T47D (cell line): ENCODE measurements around the gene AJAP1.

Experiments used
- DNase-seq, 2 experiments: peaks; one replicate each; pipeline versions ENCODE4 v3.0.0 to v3.0.0-alpha.2; 2011 to 2012; ENCODE audit warnings: low read depth in 1 of 2, low spot score in 1 of 2
- JUND ChIP-seq: IDR thresholded peaks from 2 replicates; pipeline ENCODE4 v1.6.1; 2012; ENCODE audit warnings: low read depth
- in situ Hi-C: cut with HindIII; loops from 2 replicates; pipeline ENCODE4 v1.10.0; 2016; ENCODE audit warnings: low sequenced_read_pairs, low pct_unique_long_range_greater_than_20kb

AJAP1 gene

DNA sequence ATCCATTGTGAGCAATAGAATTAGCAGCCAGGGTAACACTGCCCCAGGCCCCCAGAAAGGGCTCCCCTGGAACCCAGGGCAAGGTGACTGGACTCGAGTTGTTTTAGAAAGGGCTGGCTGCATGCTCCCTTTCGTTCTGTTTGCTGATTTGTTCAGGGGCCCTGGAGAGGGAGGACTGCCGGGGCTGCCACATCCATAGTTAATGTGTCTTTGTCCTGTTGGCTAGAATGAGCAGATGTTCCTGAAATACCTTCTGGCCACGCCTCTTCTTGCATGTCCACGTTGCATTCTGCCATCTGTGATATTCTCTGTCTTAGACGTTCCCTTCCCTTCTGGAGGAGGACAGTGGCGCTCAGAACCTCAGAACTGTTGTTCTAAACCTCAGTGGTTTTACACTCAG, 118.8 kb downstream of the AJAP1 start:
- no peak for DNase-seq
- in situ Hi-C loops: no loop called here
- TF ChIP-seq JUND: no peak

DNA sequence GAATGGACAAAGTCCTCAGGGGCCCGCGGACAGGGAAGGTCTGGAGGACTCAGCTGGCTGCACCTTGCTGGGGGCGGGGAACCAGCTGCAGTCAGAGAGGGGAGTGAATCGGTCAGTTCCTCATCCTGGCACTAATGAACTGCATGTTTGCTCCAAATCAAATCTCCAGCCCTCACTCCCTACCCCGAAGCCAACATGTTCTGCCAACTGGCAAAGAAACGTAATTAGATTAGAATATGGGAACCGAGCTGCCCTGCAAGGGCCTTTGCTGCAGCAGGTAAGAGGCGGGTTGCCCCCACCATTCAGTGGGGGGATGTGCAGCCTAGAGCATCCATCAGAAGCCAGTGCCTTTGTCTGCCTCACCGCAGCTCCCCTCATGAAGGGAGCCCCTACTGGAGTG, 121.1 kb downstream of the AJAP1 start:
- DNase-seq: no peak
- in situ Hi-C loops: no loop called here
- no peak for TF ChIP-seq JUND

DNA sequence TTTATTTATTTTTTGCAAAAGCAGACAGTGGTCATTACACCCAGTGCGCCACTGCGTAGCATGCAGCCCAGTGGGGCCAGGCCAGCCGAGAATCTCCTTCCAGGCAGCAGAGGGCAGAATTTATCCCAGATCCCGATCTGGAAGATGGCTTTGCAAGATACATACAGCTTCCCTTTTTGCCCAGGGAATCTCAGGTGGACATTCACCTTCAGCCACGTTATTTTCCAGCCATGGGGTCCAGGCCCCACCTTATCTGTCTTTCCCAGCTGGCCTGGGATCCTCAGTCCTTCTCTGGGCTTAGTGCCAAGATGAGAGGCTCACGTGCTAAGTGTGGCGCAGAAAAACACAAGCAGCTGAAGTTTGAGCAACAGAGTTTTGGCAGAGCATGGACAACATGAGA, 123.6 kb downstream of the AJAP1 start:
- in situ Hi-C loops: no loop called here
- no peak for TF ChIP-seq JUND
- DNase-seq: peak in 1 of 2 experiments; percentile 16

DNA sequence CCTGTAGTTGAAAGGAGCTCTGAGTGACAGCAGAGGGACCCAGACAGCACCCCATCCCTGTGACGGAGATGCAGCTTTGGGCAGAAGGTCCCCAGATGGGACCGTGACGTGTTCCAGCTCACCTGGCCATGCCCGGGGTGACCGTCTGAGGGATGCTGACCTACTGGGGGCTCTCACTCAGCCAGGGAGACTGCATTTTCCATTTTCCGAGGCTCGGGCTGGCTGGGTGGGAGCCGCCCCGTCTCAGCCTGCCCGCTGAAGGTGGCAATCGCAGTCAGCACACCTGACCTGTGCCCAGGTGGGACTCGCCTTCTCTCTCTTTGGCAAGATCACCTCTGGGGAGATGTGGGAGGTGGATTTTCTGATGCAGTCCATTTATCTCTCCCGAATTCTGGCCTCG, 127.2 kb downstream of the AJAP1 start:
- no peak for TF ChIP-seq JUND
- in situ Hi-C loops: no loop called here
- DNase-seq: no peak

DNA sequence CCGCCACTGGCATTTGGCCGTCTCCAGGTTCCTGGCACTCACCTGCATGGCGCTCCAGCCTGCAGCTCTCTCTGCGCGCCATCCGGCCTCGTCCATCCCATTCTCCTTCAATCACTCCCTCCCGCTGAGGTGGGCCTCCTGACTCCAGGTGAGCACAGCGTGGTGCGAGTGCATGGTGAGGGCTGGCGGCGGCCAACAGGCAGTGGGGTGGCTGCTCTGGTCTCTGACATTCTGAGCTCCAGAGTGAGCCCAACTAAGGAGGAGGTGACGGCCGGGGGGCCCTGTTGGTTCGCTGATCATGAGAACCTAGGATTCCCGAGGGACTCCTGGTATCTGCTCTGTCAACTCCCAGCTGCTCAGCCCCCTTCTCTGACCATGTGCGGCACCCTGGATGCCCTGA, 130.4 kb downstream of the AJAP1 start:
- in situ Hi-C loops: no loop called here
- DNase-seq: no peak
- no peak for TF ChIP-seq JUND

DNA sequence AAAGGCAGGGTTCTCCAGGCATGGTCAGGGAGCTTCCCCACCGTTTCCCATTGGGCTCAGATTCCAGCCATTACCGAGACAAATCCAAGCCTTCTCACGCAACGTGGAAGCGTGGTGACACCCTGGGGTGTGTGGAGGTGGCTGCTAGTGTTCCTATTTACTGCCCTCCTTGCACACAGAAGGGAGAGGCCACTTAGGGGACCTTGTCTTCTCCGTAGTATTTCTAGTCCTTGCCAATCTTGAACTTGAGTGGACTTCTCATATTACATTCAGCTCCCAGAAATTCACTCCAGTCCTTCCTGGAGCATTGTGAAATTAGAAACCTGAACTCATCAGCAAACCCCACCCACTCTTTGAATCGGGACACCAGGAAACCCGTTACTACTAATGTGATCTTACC, 131.6 kb downstream of the AJAP1 start:
- TF ChIP-seq JUND: no peak
- no peak for DNase-seq
- in situ Hi-C loops: no loop called here

DNA sequence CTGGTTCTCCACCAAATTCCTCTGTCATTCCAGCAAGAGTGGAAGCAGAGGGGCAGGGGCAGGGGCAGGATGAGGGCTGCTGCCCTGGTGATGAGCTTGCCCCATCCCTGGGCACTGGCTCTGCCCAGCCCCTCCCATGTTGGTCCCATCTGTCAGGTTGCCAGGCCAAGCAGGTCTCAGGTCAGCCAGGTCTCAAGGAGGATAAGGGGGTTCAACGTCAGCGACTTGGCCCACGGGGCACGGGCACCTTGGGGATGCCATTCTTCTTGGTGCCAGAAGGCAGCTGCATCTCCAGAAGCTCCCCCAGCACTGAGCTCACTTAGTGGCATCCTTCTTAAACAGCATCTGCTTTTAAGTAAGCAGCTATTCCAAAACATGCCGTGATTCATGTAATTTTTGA, 133.1 kb downstream of the AJAP1 start:
- no peak for TF ChIP-seq JUND
- in situ Hi-C loops: no loop called here
- DNase-seq: no peak

DNA sequence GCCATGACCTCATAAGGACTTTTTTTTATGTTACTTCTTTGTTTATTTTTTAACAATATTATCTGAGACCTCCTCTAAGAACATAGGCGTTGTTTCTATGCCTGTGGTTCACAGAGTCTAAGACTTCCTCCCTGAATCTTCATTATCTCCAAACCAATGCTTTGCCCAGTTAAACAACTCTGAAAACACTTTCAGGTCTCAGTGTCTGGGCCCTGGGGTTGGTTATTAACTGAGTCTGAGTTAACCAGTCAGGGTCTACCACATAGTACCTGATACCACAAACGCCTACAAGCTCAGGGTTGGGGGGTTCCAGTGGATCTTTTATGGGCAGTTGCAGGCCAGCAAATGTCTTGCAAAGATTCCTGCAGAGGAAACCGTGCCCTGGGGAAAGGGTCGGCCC, 138.2 kb downstream of the AJAP1 start:
- no peak for DNase-seq
- in situ Hi-C loops: no loop called here
- no peak for TF ChIP-seq JUND

DNA sequence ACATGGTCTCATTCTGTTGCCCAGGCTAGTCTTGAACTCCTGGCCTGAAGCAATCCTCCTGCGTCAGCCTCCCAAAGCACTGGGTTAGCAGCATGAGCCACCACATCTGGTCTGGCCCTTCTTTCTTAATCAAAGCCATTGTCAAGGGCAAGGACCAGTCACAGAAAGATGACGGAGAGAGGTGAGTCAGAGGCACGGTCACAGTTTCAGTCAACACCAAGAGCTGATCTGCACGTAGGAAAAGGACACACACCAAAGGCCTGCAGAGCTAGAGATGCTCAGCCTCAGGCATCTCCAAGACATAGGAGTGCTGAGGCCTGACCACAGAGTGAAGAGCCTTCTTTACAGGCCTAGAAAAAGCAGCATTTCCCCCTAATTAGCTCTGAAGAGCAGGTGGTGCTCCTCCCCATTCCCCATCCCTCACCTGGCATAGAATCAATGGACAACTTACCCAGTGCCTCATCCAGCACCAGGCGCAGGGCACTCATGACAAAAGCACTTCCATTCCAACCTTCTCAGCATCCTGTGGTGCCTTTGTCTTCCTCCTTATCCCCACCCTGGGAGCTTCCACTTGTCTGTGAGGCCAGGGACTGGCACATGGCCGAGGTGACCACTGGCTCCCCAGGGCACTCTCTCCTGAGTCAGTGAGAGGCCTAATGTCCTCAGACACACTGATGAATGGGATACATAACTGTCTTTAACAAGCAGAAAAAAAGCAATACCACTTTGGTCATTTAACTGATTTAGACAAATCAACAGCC, 139.8 kb downstream of the AJAP1 start:
- no peak for TF ChIP-seq JUND
- in situ Hi-C loops: no loop called here
- DNase-seq: no peak

DNA sequence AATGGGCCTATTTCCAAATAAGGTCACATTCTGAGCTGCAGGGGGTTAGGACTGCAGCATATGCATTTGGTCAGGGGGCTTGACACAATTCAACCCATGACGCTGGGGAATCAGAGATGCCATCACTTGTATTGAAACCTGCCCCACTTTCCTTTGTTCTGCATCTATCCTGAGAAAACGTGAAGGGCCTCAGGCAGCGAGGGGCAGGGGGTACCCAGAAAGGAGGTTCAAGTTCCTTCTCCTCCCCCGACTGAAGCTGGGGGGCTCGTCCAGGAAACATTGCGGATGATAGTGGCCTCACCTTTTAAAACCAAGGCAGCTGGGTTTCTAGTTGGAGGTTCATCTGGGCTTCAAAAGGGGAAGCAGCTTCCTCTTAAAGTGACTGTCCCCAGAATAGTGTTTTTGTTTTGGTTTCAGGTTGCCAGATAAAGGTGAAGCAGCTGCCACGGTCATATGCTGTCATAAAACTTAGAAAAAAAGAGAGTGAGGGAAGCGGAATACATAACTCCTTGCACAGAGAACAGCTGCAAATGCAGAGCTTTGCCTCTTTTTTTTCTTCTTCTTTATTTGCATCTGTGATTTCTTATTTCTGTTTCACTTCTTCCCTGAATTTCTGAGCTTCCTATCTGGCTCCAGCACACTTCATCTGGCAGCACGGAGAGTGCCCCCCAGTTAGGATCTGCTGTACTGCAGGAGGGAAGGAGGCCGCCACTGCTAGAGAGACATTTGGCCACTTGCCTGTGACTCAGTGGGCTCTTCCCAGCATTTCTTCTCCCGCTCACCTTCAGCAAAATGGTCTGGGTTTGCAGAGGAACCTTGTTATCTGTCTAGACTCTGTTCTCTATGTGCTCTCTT, 142.0 kb downstream of the AJAP1 start:
- no peak for DNase-seq
- in situ Hi-C loops: no loop called here
- no peak for TF ChIP-seq JUND

DNA sequence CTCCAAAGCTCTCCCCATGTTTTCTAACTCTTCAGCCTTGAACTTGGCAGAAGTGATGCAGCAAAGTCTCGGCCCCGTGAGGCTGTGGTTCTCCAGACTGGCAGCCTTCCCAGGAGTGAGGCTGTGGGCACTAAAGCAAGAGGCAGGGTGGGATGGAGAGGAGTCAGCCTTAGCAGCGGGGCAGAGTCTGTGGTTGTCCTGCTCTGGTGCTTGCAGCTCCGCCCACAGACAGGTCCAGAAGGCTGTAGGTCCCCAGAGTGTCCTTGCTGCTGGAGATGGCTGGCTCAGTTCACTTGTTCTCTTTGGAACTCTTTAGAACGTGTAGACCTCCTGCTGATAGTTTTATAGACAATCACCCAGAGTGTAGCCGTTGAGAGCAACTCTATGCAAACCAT, 142.6 kb downstream of the AJAP1 start:
- in situ Hi-C loops: no loop called here
- DNase-seq: no peak
- no peak for TF ChIP-seq JUND

DNA sequence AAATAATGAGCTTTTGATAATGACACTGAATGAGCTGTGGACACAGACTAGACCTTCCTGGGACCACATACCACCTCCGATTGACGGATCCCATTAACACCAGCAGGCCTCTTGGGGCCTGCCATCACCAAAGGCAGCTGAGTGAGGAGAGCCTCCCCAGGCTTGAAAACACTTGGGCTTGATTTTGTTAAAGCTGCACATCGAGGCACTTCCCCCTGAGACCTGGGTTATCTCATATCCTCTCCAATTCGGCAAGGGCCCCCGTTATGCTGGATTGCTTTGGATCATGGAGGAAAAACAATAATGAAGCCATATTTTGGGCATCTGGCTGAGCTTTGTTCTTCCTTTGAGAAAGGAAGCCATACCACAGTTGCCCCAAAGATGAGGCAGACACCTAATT, 143.0 kb downstream of the AJAP1 start:
- TF ChIP-seq JUND: no peak
- in situ Hi-C loops: no loop called here

DNA sequence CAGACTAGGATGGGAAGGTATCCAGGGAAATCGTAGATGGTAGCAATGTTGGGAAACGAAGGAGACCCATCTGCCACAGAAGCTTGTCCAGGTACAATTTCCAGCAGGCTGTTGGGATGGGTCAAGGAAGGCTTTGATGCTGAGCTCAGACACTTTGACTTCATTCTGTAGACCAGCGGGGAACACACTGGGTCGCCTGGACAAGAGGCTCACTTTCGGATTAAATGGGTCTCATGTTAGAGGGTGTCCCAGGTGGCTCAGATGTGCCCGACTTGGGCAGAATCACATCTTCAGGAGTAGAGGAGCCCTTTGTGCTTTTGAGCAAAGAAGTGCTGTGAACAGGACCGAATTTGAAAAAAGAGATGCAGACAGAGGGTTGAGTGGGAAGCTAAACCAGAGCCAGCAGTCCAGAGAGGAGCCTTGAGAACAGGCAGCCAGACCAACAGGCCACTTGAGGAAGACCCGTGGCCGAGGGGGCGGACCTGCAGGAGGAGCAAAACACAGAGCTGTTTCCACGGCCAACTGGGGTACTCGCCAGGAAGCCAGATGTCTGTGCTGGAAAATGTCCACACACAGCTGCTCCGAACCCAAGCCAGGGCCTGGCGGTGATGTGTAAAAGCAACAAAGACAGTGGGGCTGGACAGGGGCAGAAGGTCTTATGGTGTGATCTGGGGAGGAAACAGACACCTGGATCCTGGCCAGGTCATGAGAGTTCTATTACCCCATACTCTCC, 146.9 kb downstream of the AJAP1 start:
- in situ Hi-C loops: no loop called here
- DNase-seq: no peak
- no peak for TF ChIP-seq JUND

More for the DNA sequence above, 143.0 kb downstream of the AJAP1 start:
- DNase-seq: no peak
